ENCODE results near the gene ZNF888.
"Not testable (repeated sequence)": the region's sequence is repeated elsewhere in the genome, so short reads cannot be mapped to it uniquely, and the experiment has no call there.

GRCh38 chr19:52856540-52857377 lies 66.5 kb downstream of the ZNF888 start:
- TF ChIP-seq ZNF626 (tag by site-specific recombination; IDR thresholded peaks at IDR 0.05); CTCF (tag by site-specific recombination; IDR thresholded peaks at IDR 0.05); ZNF266 (tag by site-specific recombination; IDR thresholded peaks at IDR 0.05; ENCODE audit: low read depth); ZNF311 (tag by site-specific recombination; IDR thresholded peaks at IDR 0.05; ENCODE audit: borderline replicate concordance); ZNF133 (tag by site-specific recombination; IDR thresholded peaks at IDR 0.05); ZBTB26 (tag by site-specific recombination; optimal IDR thresholded peaks at IDR 0.05); ZNF16 (tag by site-specific recombination; IDR thresholded peaks at IDR 0.05; ENCODE audit: low read depth): not testable (repeated sequence)
